Fibroblast of pulmonary artery (primary cell): ENCODE data around the gene RARA.

Experiments
- DNase-seq: peaks from one replicate; pipeline ENCODE4 v3.0.0-alpha.2; 2010; ENCODE audit warnings: low read depth
- H3K4me3 ChIP-seq: replicated peaks from 2 replicates; pipeline ENCODE4 v1.5.1; 2011; ENCODE audit warnings: low read depth, mild to moderate bottlenecking, control low read depth, low read length, moderate library complexity
- CTCF ChIP-seq: IDR thresholded peaks from 2 replicates; pipeline ENCODE4 v1.5.1; 2011; ENCODE audit warnings: mild to moderate bottlenecking, control low read depth, low read length, inconsistent platforms; ENCODE audit errors: missing control alignments

The RARA gene

DNA sequence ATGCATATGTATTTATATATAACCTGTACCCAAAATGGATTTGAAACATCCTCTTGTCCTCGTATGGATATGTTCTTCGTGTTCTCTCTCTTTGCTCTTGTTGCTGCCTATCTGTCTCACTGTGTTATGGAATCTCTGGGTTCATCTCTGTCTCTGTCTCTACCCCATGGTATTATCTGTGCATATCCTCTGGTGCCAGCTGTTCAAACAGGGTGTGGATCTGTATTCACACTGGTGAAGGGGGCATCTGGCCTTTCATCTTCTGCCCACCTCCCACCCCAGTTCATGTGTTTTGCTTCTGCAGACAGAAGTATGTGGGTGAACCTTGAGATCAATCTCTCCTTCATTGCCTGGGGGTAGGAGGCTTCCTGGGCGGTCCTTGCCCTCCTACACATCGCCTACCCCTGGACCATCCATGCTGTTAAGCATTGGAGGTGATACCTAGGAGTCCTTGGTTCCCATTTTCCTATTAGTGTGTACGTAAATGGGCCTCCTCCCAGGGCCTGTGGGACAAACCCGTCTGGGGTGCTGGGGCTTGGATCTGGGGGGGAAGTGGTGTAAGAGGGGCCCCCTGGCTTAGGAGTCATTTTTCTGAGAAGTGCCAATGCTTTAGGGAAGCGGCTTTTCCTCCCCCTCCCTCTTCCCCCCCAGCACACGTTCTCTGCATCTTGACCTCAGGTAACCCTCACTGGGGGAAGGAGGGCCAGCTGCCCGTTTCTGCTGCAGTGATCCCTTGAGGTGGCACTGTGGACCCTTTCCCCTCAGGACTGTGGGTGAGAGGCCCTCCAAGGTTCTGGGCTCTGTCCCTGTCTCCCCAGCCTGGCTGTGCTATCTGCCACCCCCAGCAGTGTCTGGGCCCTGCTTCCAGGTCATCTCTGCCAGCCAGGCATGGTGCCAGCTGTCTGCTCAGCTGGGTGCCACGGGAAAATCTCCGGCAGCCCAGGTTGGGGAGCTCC is 21.1 kb downstream of the RARA start:
- H3K4me3 ChIP-seq: no peak overlapping the region
- no peak for DNase-seq
- no peak for TF ChIP-seq CTCF

GRCh38 chr17:40330850-40331470 is 22.0 kb downstream of the RARA start:
- no peak for DNase-seq
- TF ChIP-seq CTCF: no peak
- no peak overlapping the region for H3K4me3 ChIP-seq

DNA sequence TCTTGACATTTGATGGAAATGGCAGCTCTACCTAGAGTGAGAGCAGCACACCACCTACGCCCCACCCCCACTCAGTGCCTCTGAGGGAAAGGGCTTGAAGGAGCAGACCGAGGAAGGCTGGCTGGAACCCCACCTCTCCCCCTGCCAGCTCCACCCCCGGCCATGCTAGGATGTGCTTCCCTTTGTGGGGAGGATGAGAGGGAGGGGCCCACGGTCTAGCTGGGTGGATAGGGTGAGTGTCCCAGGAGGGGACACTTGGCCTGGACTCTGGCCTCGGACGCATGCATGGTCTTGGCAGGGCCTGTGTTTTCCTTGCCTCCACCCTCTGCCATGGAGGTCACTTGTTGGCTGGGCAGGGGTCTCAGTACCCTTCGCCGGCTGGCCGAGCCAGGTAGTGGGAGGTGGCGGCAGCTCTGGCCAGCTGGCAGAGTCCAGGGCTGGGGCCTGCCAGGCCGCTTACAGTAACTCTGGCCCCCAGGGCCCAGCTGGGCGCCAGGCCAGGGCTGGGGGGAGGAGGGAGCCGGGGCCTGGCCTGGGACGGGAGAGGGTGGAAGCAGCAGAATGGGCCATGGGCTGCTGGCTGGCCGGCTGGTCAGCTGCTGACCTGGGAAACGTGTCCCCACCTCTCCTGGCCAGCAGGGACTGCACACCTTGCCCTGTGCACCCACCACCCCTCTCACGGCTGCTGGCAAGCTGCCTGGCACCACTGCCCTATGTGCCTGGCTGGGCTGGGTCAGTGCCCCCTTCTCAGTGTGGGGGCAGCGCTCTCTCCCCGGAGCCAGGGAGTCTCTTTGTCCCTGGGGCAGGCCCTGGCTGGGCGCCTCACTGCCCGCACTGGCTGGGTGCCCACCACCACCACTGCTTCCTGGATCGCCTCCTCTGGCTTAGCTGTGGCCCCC is 23.0 kb downstream of the RARA start:
- DNase-seq: peak; percentile 88

GRCh38 chr17:40333781-40334448 is 24.9 kb downstream of the RARA start:
- no peak for TF ChIP-seq CTCF
- no peak for DNase-seq
- H3K4me3 ChIP-seq: no peak overlapping the region

More for the DNA sequence above, 23.0 kb downstream of the RARA start:
- H3K4me3 ChIP-seq: no peak overlapping the region
- no peak for TF ChIP-seq CTCF

- no peak for TF ChIP-seq CTCF
- DNase-seq: no peak
- no peak overlapping the region for H3K4me3 ChIP-seq
These were observed 26.6 kb downstream of the RARA start for GRCh38 chr17:40335620-40336019.

GRCh38 chr17:40337351-40337750 is 28.4 kb downstream of the RARA start:
- no peak for DNase-seq
- no peak overlapping the region for H3K4me3 ChIP-seq
- no peak for TF ChIP-seq CTCF
